ENCODE data around the gene TFDP1. TPM values are rescaled to one million over a fixed set of nuclear protein-coding genes. Genes with fewer than 3 reads are reported as not detected.

TFDP1 gene
- total and polyA plus RNA-seq, 8 donors = 10.3 to 24.7 (median 17.9) TPM

DNA sequence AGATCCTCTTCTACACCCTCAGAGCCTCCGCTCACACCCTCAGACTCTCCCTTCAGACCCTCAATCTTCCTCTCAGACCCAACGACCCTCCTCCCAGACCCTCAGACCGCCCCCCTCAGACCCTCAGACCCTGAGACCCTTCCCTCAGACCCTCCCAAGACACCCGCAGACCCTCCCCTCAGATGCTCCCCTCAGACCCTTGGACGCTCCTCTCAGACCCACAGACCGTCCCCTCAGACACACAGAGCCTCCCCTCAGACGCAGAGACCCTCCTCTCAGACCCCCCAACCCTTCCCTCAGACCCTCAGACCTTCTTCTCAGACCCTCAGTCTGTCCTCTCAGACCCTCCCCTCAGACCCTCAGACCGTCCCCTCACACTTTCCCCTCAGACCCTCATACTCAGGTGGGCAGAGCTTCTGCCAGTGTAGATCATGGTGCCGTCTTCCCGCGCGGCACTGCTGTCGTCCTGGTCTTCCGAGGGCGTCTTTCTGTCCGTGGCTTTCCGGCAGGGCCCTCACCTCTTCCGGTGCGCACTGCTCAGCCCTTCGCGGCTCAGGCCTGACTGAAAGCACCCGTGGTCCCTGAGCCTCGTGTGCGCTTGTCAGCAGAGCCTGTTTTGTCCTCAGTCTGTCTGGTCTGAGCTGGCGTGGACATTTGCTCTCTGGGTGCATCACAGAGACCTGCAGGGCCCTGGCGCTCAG lies 18.9 kb upstream of the TFDP1 start:
- DNase-seq (no peak), ATAC-seq (no peak), FAIRE-seq (no peak)
- TF ChIP-seq, protein P1, sequence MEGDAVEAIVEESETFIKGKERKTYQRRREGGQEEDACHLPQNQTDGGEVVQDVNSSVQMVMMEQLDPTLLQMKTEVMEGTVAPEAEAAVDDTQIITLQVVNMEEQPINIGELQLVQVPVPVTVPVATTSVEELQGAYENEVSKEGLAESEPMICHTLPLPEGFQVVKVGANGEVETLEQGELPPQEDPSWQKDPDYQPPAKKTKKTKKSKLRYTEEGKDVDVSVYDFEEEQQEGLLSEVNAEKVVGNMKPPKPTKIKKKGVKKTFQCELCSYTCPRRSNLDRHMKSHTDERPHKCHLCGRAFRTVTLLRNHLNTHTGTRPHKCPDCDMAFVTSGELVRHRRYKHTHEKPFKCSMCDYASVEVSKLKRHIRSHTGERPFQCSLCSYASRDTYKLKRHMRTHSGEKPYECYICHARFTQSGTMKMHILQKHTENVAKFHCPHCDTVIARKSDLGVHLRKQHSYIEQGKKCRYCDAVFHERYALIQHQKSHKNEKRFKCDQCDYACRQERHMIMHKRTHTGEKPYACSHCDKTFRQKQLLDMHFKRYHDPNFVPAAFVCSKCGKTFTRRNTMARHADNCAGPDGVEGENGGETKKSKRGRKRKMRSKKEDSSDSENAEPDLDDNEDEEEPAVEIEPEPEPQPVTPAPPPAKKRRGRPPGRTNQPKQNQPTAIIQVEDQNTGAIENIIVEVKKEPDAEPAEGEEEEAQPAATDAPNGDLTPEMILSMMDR (IDR thresholded peaks at IDR 0.05) = no peak
- WGBS, 2 donors = 59 to 72% methylated on average over 26 of the region's 26 CpGs
- no peak overlapping the region for H3K4me3 ChIP-seq
- intact Hi-C loops (cut with DNase I) = no loop called here
- no peaks in the 10 kb centered on the region for H3K27me3 ChIP-seq
- H3K27ac ChIP-seq = no peak overlapping the region
- H3K4me1 ChIP-seq = no peaks in the 10 kb centered on the region
- no peaks in the 10 kb centered on the region for H3K36me3 ChIP-seq
- no peaks in the 10 kb centered on the region for H3K9me3 ChIP-seq

DNA sequence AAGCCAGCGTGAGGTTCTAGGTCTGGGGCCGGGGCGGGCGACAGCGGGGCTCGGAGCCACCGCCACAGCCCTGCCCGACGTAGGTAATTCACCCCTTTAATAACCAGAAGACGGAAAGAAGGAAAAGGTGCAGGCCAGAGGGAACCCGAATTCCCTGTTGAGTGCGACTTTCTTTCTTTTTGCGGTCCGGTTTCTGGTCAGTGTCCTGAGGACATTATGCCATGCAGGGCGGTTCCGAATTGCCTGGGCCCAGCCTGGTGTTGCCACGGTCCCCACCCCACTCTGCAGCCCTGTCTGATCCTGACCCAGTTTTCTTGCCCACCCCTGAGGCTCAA lies 18.4 kb upstream of the TFDP1 start:
- no peak for DNase-seq
- TF ChIP-seq, protein P1 (IDR thresholded peaks at IDR 0.05) = no peak
- no peaks in the 10 kb centered on the region for H3K36me3 ChIP-seq
- H3K4me1 ChIP-seq = no peaks in the 10 kb centered on the region
- FAIRE-seq = no peak
- ATAC-seq = no peak
- no peaks in the 10 kb centered on the region for H3K27me3 ChIP-seq
- H3K27ac ChIP-seq = no peak overlapping the region
- intact Hi-C loops (cut with DNase I) = no loop called here
- 60 to 79% methylated on average over 17 of the region's 17 CpGs for whole genome bisulfite sequencing, 2 donors
- H3K9me3 ChIP-seq = no peaks in the 10 kb centered on the region
- no peak overlapping the region for H3K4me3 ChIP-seq

DNA sequence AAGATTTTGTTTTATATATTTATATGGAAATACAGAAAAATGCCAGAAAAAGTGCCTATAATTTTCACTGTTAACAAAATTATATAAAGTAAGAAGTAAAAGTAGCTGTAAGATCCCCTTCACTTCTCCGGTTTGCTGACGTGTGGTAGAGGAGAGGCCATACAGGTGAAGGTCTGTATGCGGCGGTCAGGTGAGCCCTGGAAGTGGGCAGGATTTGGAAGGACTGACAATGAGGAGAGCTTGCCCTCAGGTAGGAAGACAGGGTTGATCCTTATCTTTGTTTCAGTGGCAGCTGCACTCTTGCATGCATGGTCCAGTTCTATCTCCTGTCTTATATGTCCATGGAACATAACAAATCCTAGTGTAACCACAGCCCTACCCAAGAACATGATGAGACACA lies 16.9 kb upstream of the TFDP1 start:
- DNase-seq (no peak), ATAC-seq (no peak), FAIRE-seq (no peak)
- Histone ChIP-seq H3K9me3 (no peaks in the 10 kb centered on the region), H3K36me3 (no peaks in the 10 kb centered on the region), H3K27ac (no peak overlapping the region), H3K4me1 (no peaks in the 10 kb centered on the region), H3K4me3 (no peak overlapping the region), H3K27me3 (no peaks in the 10 kb centered on the region)
- 89 to 94% methylated on average over 4 of the region's 4 CpGs for WGBS, 2 donors
- intact Hi-C loops (cut with DNase I) = no loop called here
- TF ChIP-seq, protein P1 (IDR thresholded peaks at IDR 0.05) = no peak

DNA sequence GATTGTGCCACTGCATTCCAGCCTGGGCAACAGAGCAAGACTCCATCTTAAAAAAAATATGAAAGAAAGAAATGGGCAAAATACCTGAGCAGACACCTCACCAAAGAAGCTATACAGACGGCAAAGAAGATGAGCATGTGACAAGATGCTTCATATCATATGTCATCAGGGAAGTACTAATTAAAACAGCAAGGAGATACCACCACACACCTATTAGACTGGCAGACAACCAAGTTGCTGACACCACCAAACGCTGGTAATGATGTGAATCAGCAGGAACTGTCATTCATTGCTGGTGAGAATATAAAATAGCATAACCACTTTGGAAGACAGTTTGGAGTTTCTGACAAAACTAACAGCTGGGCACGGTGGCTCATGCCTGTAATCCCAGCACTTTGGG lies 11.5 kb upstream of the TFDP1 start:
- no peaks in the 10 kb centered on the region for H3K36me3 ChIP-seq
- FAIRE-seq = no peak
- TF ChIP-seq, protein P1 (IDR thresholded peaks at IDR 0.05) = no peak
- H3K9me3 ChIP-seq = no peaks in the 10 kb centered on the region
- H3K4me3 ChIP-seq = no peak overlapping the region
- no peak for DNase-seq
- no peak overlapping the region for H3K27ac ChIP-seq
- ATAC-seq = no peak
- H3K4me1 ChIP-seq = no peaks in the 10 kb centered on the region
- H3K27me3 ChIP-seq = no peaks in the 10 kb centered on the region
- 75 to 78% methylated on average over 3 of the region's 3 CpGs for WGBS, 2 donors
- intact Hi-C loops (cut with DNase I) = no loop called here

DNA sequence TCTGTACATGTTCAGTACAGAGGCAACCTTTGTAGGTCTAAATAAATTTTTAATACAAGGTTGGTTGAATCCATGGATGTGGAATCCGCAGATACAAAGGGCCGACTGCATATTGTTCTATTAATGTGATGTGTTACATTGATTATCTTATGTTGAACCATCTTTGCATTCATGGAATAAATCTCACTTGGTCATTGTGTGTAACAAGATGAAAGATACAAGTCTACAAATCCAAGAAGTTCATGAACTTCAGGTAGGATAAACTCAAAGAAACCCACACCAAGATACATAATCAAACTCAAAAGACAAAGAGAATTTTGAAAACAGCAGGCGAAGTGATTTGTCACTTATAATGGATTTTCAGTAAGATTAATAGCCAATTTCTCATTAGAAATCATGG lies 8.0 kb upstream of the TFDP1 start:
- no peak for ATAC-seq

More for the DNA sequence above, 8.0 kb upstream of the TFDP1 start:
- intact Hi-C loops (cut with DNase I) = no loop called here
- Histone ChIP-seq H3K27ac (no peak overlapping the region), H3K36me3 (no peaks in the 10 kb centered on the region), H3K4me1 (no peaks in the 10 kb centered on the region), H3K27me3 (no peaks in the 10 kb centered on the region), H3K9me3 (no peaks in the 10 kb centered on the region), H3K4me3 (no peak overlapping the region)
- WGBS, 2 donors = 67 to 70% methylated on average over 3 of the region's 3 CpGs
- DNase-seq = no peak
- no peak for FAIRE-seq
- TF ChIP-seq, protein P1 (IDR thresholded peaks at IDR 0.05) = no peak
